Spleen (tissue), 11 donors: ENCODE measurements around the gene DENND6B. TPM values are rescaled to one million over a fixed set of nuclear protein-coding genes. Genes with fewer than 3 reads are reported as not detected.

Experiments
- DNase-seq: peaks from one replicate; pipeline ENCODE4 v3.0.0-alpha.2; 2020
- H3K27ac ChIP-seq, 8 donors: fragments of 200-600 bp; sonication (generic) in 7 of 8; 1 replicate in 4 of 8; 2 replicates in 4 of 8; pipeline versions ENCODE4 v1.5.0 to v1.8.0; 2016 to 2021; ENCODE audit warnings: inconsistent platforms in 4 of 8, mild to moderate bottlenecking in 4 of 8, moderate library complexity in 1 of 8
- H3K27me3 ChIP-seq, 7 donors: fragments of 200-600 bp; sonication (generic) in 6 of 7; replicated peaks in 1 of 7; 1 replicate in 4 of 7; 2 replicates in 3 of 7; pipeline versions ENCODE4 v1.5.0 to v1.8.0; 2016 to 2021; ENCODE audit warnings: inconsistent platforms in 3 of 7, mild to moderate bottlenecking in 1 of 7
- H3K36me3 ChIP-seq, 6 donors: fragments of 200-600 bp; sonication (generic) in 5 of 6; 1 replicate in 4 of 6; 2 replicates in 2 of 6; pipeline versions ENCODE4 v1.5.0 to v1.8.0; 2016 to 2021; ENCODE audit warnings: inconsistent platforms in 2 of 6
- H3K4me1 ChIP-seq, 6 donors: fragments of 200-600 bp; sonication (generic) in 5 of 6; 1 replicate in 3 of 6; 2 replicates in 3 of 6; pipeline versions ENCODE4 v1.5.0 to v1.8.0; 2016 to 2021; ENCODE audit warnings: inconsistent platforms in 3 of 6
- H3K4me3 ChIP-seq, 8 donors: fragments of 200-600 bp; sonication (generic) in 7 of 8; 1 replicate in 4 of 8; 2 replicates in 4 of 8; pipeline versions ENCODE4 v1.5.0 to v1.8.0; 2016 to 2021; ENCODE audit warnings: inconsistent platforms in 4 of 8, mild to moderate bottlenecking in 4 of 8, moderate library complexity in 2 of 8
- H3K9me3 ChIP-seq, 8 donors: fragments of 200-600 bp; sonication (generic) in 7 of 8; 1 replicate in 4 of 8; 2 replicates in 4 of 8; pipeline versions ENCODE4 v1.5.0 to v1.8.0; 2016 to 2021; ENCODE audit warnings: inconsistent platforms in 4 of 8
- POLR2A ChIP-seq, 3 donors: fragments of 450-650 bp; IDR thresholded peaks; one replicate each; pipeline ENCODE4 v1.5.1; 2017; ENCODE audit warnings: antibody characterized with exemption in 3 of 3, mild to moderate bottlenecking in 1 of 3
- POLR2AphosphoS5 ChIP-seq, 3 donors: sonication (generic); formaldehyde crosslinking; IDR thresholded peaks; one replicate each; pipeline ENCODE4 v1.5.1; 2017; ENCODE audit warnings: antibody characterized with exemption in 3 of 3
- WGBS, 5 donors: extraction: QIAGEN DNeasy Blood & Tissue Kit in 3 of 5; methylation state at CpG; one replicate each; pipeline versions ENCODE4 v1.1.5 to v1.1.7; 2013 to 2018; 5-methylcytosine and 5-hydroxymethylcytosine counted together
- intact Hi-C: fragments of 100-400 bp; cut with DNase I; formaldehyde crosslinking; loops from one replicate; pipeline ENCODE4 v1.15.0; 2023; ENCODE audit warnings: low total_unique reads
- polyA plus RNA-seq, 3 donors: library from polyadenylated mRNA; stranded (reverse); fragments of 200-250 nt; gene quantifications; one replicate each; pipeline ENCODE4 v1.2.1, GENCODE V29; 2013
- total RNA-seq, 7 donors: library from RNA; depleted of rRNA in 3 of 7; stranded (reverse); fragments of >200 nt in 3 of 7; fragmentation: NEBNext Ultra II Directional in 4 of 7; extraction: Animal tissue kit (Norgen Biotek cat#: 25700) in 4 of 7; gene quantifications; one replicate each; pipeline versions ENCODE4 v1.1.0 to v1.2.1, GENCODE V29; 2016 to 2021
- TF ChIP-seq, protein P1 (sequence below), 11 experiments: fragments of 200-600 bp in 7 of 11; fragments of 450-650 bp in 4 of 11; sonication (generic) in 4 of 11; IDR thresholded peaks in 8 of 11; conservative IDR thresholded peaks in 3 of 11; 1 replicate in 7 of 11; 2 replicates in 4 of 11; pipeline versions ENCODE4 v1.4.0 to v1.8.0; 2016 to 2021; ENCODE audit warnings: antibody characterized with exemption in 11 of 11, inconsistent platforms in 4 of 11, mild to moderate bottlenecking in 1 of 11
- donor health status: healthy with polysubstance abuse.
- donor health status: DM: no; HTN: no; CAD: no; lungs with moderate emphysema.
- donor health status: DM: no; HTN: no; CAD: no.
- donor health status: Bipolar disorder and iron deficiency.
- donor health status: healthy.
- donor health status: DM: no; HTN: no; CAD: no.
- donor health status: DM: yes; HTN: yes; CAD: no.

Gene DENND6B
- total and polyA plus RNA-seq, 10 donors, result 4.5 to 10.4 (median 6.3) TPM

GRCh38 chr22:50262973-50263617 is 63.7 kb downstream of the DENND6B start:
- peaks cover 0 to 5% (median 0%) of the 10 kb centered on the region in 6 donors for H3K36me3 ChIP-seq
- H3K27me3 ChIP-seq, result peaks cover 0 to 81% (median 23%) of the 10 kb centered on the region in 7 donors
- no peak overlapping the region for H3K4me3 ChIP-seq
- DNase-seq, result no peak
- intact Hi-C loops, result no loop called here
- H3K9me3 ChIP-seq, result peaks cover 0 to 8% (median 0%) of the 10 kb centered on the region in 8 donors
- no peak overlapping the region for H3K27ac ChIP-seq
- 61 to 75% (median 66%) methylated on average over 8 to 9 of the region's 9 CpGs for WGBS, 5 donors
- TF ChIP-seq, protein P1, sequence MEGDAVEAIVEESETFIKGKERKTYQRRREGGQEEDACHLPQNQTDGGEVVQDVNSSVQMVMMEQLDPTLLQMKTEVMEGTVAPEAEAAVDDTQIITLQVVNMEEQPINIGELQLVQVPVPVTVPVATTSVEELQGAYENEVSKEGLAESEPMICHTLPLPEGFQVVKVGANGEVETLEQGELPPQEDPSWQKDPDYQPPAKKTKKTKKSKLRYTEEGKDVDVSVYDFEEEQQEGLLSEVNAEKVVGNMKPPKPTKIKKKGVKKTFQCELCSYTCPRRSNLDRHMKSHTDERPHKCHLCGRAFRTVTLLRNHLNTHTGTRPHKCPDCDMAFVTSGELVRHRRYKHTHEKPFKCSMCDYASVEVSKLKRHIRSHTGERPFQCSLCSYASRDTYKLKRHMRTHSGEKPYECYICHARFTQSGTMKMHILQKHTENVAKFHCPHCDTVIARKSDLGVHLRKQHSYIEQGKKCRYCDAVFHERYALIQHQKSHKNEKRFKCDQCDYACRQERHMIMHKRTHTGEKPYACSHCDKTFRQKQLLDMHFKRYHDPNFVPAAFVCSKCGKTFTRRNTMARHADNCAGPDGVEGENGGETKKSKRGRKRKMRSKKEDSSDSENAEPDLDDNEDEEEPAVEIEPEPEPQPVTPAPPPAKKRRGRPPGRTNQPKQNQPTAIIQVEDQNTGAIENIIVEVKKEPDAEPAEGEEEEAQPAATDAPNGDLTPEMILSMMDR (IDR thresholded peaks at IDR 0.05 in 8 of 11, conservative IDR thresholded peaks at IDR 0.05 in 3 of 11), result no peak
- TF ChIP-seq POLR2AphosphoS5 (IDR thresholded peaks at IDR 0.05), result peak in 1 of 3 donors; percentile 8
- TF ChIP-seq POLR2A (IDR thresholded peaks at IDR 0.05), result no peak
- H3K4me1 ChIP-seq, result peaks cover 8 to 41% (median 27%) of the 10 kb centered on the region in 6 donors

DNA sequence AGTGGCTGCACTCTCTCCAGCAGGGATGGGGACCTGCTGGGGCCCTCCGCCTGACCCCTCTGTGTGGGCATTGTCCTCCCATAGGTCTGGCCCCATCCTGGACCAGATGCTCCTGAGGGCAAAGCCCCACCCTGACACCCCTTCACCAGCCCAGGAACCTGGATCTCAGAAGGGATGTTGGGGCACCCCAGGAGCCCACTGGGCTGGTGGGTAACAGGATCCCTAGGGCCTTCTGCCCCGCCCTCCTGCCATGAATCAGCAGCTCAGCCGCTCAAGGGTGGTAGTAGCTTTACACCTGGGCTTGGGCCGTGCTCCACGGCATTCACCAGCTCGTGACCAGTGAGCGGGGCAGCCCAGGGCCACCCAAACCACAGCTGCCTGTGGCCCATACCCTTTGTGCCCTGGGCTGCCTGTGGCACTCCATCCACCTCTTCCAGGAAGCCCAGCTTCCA is 64.3 kb downstream of the DENND6B start:
- Histone ChIP-seq H3K36me3 (peaks cover 0 to 5% (median 0%) of the 10 kb centered on the region in 6 donors), H3K4me3 (peak overlapping the region in 1 of 8 donors; percentile 73), H3K27ac (no peak overlapping the region), H3K4me1 (peaks cover 5 to 35% (median 22%) of the 10 kb centered on the region in 6 donors), H3K27me3 (peaks cover 0 to 75% (median 23%) of the 10 kb centered on the region in 7 donors), H3K9me3 (peaks cover 0 to 5% (median 0%) of the 10 kb centered on the region in 8 donors)
- intact Hi-C loops, result no loop called here
- 32 to 46% (median 38%) methylated on average over 3 to 7 of the region's 7 CpGs for WGBS, 5 donors
- no peak for TF ChIP-seq POLR2A (IDR thresholded peaks at IDR 0.05)
- no peak for TF ChIP-seq POLR2AphosphoS5 (IDR thresholded peaks at IDR 0.05)
- no peak for DNase-seq

GRCh38 chr22:50261615-50262459 is 65.0 kb downstream of the DENND6B start, which contains the start of gene MAPK12:
Gene MAPK12, minus strand, starts transcription at chr22:50261683. Its CDS starts 174 bp downstream, at chr22:50261509.
- peaks cover 5 to 32% (median 21%) of the 10 kb centered on the region in 6 donors for H3K4me1 ChIP-seq
- intact Hi-C loops, result no loop called here
- peaks cover 0 to 69% (median 23%) of the 10 kb centered on the region in 7 donors for H3K27me3 ChIP-seq
- H3K4me3 ChIP-seq, result peak within 1 kb of the TSS in 7 of 8 donors; percentile 32 to 73 (median 38)
- H3K27ac ChIP-seq, result no peak within 1 kb of the TSS
- TF ChIP-seq POLR2AphosphoS5 (IDR thresholded peaks at IDR 0.05), result no peak
- no peak for TF ChIP-seq POLR2A (IDR thresholded peaks at IDR 0.05)
- TF ChIP-seq, protein P1 (IDR thresholded peaks at IDR 0.05 in 8 of 11, conservative IDR thresholded peaks at IDR 0.05 in 3 of 11), result no peak
- WGBS, 5 donors, result 3 to 16% (median 4%) methylated on average over 6 to 60 of the region's 61 CpGs
- DNase-seq, result no peak
- H3K36me3 ChIP-seq, result peaks cover 0 to 2% (median 0%) of the 10 kb centered on the region in 6 donors
- no peaks in the 10 kb centered on the region for H3K9me3 ChIP-seq

GRCh38 chr22:50260801-50261614 is 65.8 kb downstream of the DENND6B start:
- Histone ChIP-seq H3K36me3 (no peaks in the 10 kb centered on the region), H3K4me1 (peaks cover 5 to 32% (median 21%) of the 10 kb centered on the region in 6 donors), H3K4me3 (peak overlapping the region in 7 of 8 donors; percentile 32 to 73 (median 38)), H3K9me3 (no peaks in the 10 kb centered on the region), H3K27ac (no peak overlapping the region), H3K27me3 (peaks cover 0 to 62% (median 23%) of the 10 kb centered on the region in 7 donors)
- WGBS, 5 donors, result 1 to 2% (median 1%) methylated on average over 17 to 92 of the region's 92 CpGs
- intact Hi-C loops, result no loop called here
- peak in 1 of 3 donors; percentile 54 for TF ChIP-seq POLR2AphosphoS5 (IDR thresholded peaks at IDR 0.05)
- TF ChIP-seq, protein P1 (IDR thresholded peaks at IDR 0.05 in 8 of 11, conservative IDR thresholded peaks at IDR 0.05 in 3 of 11), result no peak
- DNase-seq, result no peak
